Peyer's patch (tissue), 4 donors: ENCODE measurements around the gene NLGN4X.

ENCODE experiments used
- CTCF ChIP-seq, 6 experiments: fragments of 450-650 bp in 4 of 6; fragments of 200-600 bp in 2 of 6; sonication (generic) in 1 of 6; IDR thresholded peaks; one replicate each; pipeline ENCODE4 v1.5.1; 2017 to 2019; ENCODE audit warnings: antibody characterized with exemption in 6 of 6, mild to moderate bottlenecking in 3 of 6, moderate library complexity in 1 of 6
- POLR2A ChIP-seq, 2 donors: fragments of 450-650 bp; IDR thresholded peaks; one replicate each; pipeline ENCODE4 v1.5.1; 2017; ENCODE audit warnings: antibody characterized with exemption in 2 of 2, mild to moderate bottlenecking in 2 of 2, moderate library complexity in 2 of 2

DNA sequence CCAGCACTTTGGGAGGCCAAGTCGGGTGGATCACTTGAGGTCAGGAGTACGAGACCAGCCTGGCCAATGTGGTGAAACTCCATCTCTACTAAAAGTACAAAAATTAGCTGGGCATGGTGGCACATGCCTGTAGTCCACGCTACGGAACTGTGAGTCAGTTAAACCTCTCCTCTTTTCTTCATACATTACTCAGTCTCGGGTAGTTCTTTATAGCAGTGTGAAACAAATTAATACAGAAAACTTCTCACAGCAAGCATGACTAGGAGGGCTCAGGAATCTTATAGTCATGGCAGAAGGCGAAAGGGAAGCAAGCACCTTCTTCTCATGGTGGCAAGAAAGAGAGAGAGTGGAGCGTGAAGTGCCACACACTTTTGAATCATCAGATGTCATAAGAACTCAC lies 358.9 kb downstream of the NLGN4X start:
- TF ChIP-seq CTCF (IDR thresholded peaks at IDR 0.05) (no peak), POLR2A (IDR thresholded peaks at IDR 0.05) (no peak)
